Endothelial cell of umbilical vein (primary cell): ENCODE results near the gene PPM1H. TPM values are rescaled to one million over a fixed set of nuclear protein-coding genes. Genes with fewer than 3 reads are reported as not detected.

Source experiments
- BruUV-seq: library from RNA; stranded (reverse); fragments of 400-500 nt; replicated peaks from 2 replicates; lab custom pipeline; 2021; lab: Mats Ljungman, UMichigan
- CTCF ChIA-PET: fragments of 300-600, 350-600 bp; sonication (Branson Sonifier 250); formaldehyde crosslinking; loops from one replicate; lab custom pipeline; 2021; ENCODE audit warnings: antibody characterized with exemption, inconsistent platforms; lab: Charles Lee
- POLR2A ChIA-PET: fragments of 300-600, 350-600 bp; sonication (Branson Sonifier 250); formaldehyde crosslinking; loops from one replicate; lab custom pipeline; 2021; ENCODE audit warnings: antibody characterized with exemption, inconsistent platforms; lab: Charles Lee
- DNase-seq: peaks from one replicate; pipeline ENCODE4 v3.0.0-alpha.2; 2011; ENCODE audit warnings: low read depth, low spot score
- FAIRE-seq: peaks from 2 replicates; lab custom pipeline; 2011; peaks lifted over from hg19 to GRCh38; lab: Jason Lieb, UNC
- H2AFZ ChIP-seq: 2 replicates; pipeline ENCODE4 v1.6.0; 2012; ENCODE audit warnings: low read depth, low read length, control low read depth, inconsistent platforms
- H3K27ac ChIP-seq: 2 replicates; pipeline ENCODE4 v1.5.1; 2011; ENCODE audit warnings: low read depth, mild to moderate bottlenecking, control low read depth, low read length, moderate library complexity; ENCODE audit not compliant: insufficient read depth
- H3K27me3 ChIP-seq, 2 experiments: 2 replicates each; pipeline versions ENCODE4 v1.6.0 to v1.6.1; 2011; ENCODE audit warnings: low read length in 2 of 2, mixed read lengths in 1 of 2; ENCODE audit not compliant: control insufficient read depth in 2 of 2, insufficient read depth in 2 of 2
- H3K36me3 ChIP-seq, 2 experiments: 2 replicates in 1 of 2; 3 replicates in 1 of 2; pipeline ENCODE4 v1.5.1; 2011; ENCODE audit warnings: low read length in 2 of 2, mild to moderate bottlenecking in 1 of 2, moderate library complexity in 1 of 2; ENCODE audit not compliant: control insufficient read depth in 2 of 2, insufficient read depth in 2 of 2; ENCODE audit errors: extremely low read depth in 1 of 2
- H3K4me1 ChIP-seq: 3 replicates; pipeline ENCODE4 v1.5.1; 2011; ENCODE audit warnings: mild to moderate bottlenecking, low read length; ENCODE audit not compliant: control insufficient read depth, insufficient read depth; ENCODE audit errors: extremely low read depth
- H3K4me2 ChIP-seq: 2 replicates; pipeline ENCODE4 v1.6.1; 2011; ENCODE audit warnings: low read length, control low read depth, mixed read lengths; ENCODE audit not compliant: insufficient read depth
- H3K4me3 ChIP-seq, 3 experiments: fragments of 200-600 bp in 1 of 3; sonication (generic), shearing (Covaris generic) in 1 of 3; replicated peaks in 1 of 3; 2 replicates each; pipeline ENCODE4 v1.5.1; 2011 to 2016; ENCODE audit warnings: control low read depth in 3 of 3, low read length in 3 of 3, mild to moderate bottlenecking in 2 of 3, inconsistent platforms in 1 of 3, low read depth in 1 of 3, moderate library complexity in 1 of 3; ENCODE audit not compliant: insufficient read depth in 1 of 3
- H3K79me2 ChIP-seq: 2 replicates; pipeline ENCODE4 v1.6.0; 2012; ENCODE audit warnings: low read length, inconsistent platforms; ENCODE audit not compliant: control insufficient read depth, insufficient read depth
- H3K9ac ChIP-seq: replicated peaks from 2 replicates; pipeline ENCODE3; 2011; ENCODE audit warnings: low read length, control low read depth; ENCODE audit not compliant: insufficient read depth; ENCODE audit errors: extremely low read depth
- H3K9me1 ChIP-seq: replicated peaks from 3 replicates; pipeline ENCODE4 v1.6.0; 2011; ENCODE audit warnings: mild to moderate bottlenecking, low read length; ENCODE audit not compliant: control insufficient read depth, insufficient read depth; ENCODE audit errors: extremely low read depth
- H3K9me3 ChIP-seq: replicated peaks from 2 replicates; pipeline ENCODE4 v1.5.1; 2012; ENCODE audit warnings: low read length, inconsistent platforms; ENCODE audit not compliant: control insufficient read depth, insufficient read depth
- H4K20me1 ChIP-seq: replicated peaks from 2 replicates; pipeline ENCODE3; 2011; ENCODE audit warnings: mild to moderate bottlenecking, low read length; ENCODE audit not compliant: control insufficient read depth, insufficient read depth; ENCODE audit errors: extremely low read depth
- EZH2 ChIP-seq: IDR thresholded peaks from 2 replicates; pipeline ENCODE4 v1.6.1; 2012; ENCODE audit warnings: borderline replicate concordance, low read depth, mild to moderate bottlenecking, moderate library complexity, low read length, inconsistent platforms; ENCODE audit not compliant: severe bottlenecking
- FOS ChIP-seq: IDR thresholded peaks from 2 replicates; pipeline ENCODE4 v1.6.1; 2011; ENCODE audit warnings: mild to moderate bottlenecking, low read length, moderate library complexity, borderline replicate concordance; ENCODE audit not compliant: insufficient read depth
- GATA2 ChIP-seq: IDR thresholded peaks from 2 replicates; pipeline ENCODE4 v1.7.0; 2011; ENCODE audit warnings: low read depth, mild to moderate bottlenecking, moderate library complexity, mixed read lengths, low read length; ENCODE audit not compliant: insufficient read length, insufficient read depth
- JUN ChIP-seq: IDR thresholded peaks from 2 replicates; pipeline ENCODE4 v1.6.1; 2011; ENCODE audit warnings: borderline replicate concordance, low read depth; ENCODE audit not compliant: insufficient read length, insufficient read depth
- MYC ChIP-seq: IDR thresholded peaks from one replicate; pipeline ENCODE4 v1.6.1; 2011; ENCODE audit warnings: mild to moderate bottlenecking, low read depth, low read length
- POLR2A ChIP-seq: IDR thresholded peaks from 2 replicates; pipeline ENCODE4 v1.6.1; 2012; ENCODE audit warnings: low read depth, mild to moderate bottlenecking, control low read depth, low read length
- POLR2AphosphoS5 ChIP-seq: IDR thresholded peaks from 2 replicates; pipeline ENCODE4 v1.6.1; 2012; ENCODE audit warnings: low read depth, mild to moderate bottlenecking, control low read depth, low read length, moderate library complexity; ENCODE audit not compliant: insufficient read depth
- dilution Hi-C: fragments of 300-500 bp; cut with MboI; formaldehyde crosslinking; loops from one replicate; pipeline ENCODE4 v1.15.0; 2019; ENCODE audit warnings: low sequenced_read_pairs; ENCODE audit not compliant: extremely low pct_ligation_motif_present
- intact Hi-C: fragments of 100-400 bp; cut with micrococcal nuclease; formaldehyde crosslinking; loops from one replicate; pipeline ENCODE4 v1.10.0; 2022
- polyA plus RNA-seq, 4 experiments: library from polyadenylated mRNA; depleted of rRNA in 3 of 4; stranded (reverse) in 3 of 4; unstranded in 1 of 4; fragments of >200 nt; gene quantifications; 2 replicates each; pipeline versions ENCODE4 v1.2.1 to v1.2.3, GENCODE V29; 2011 to 2012; ENCODE audit warnings: missing spikeins in 1 of 4
- total RNA-seq: library from RNA; stranded (reverse); gene quantifications from 2 replicates; pipeline ENCODE4 v1.2.3, GENCODE V29; 2021
- TF ChIP-seq, protein P1 (sequence below): IDR thresholded peaks from 2 replicates; pipeline ENCODE4 v1.6.1; 2011; ENCODE audit not compliant: insufficient read depth, insufficient read length
- TF ChIP-seq, protein P2 (sequence below), 2 donors: IDR thresholded peaks; 1 replicate in 1 of 2; 2 replicates in 1 of 2; pipeline ENCODE4 v1.5.1; 2011; ENCODE audit warnings: low read length in 2 of 2, mild to moderate bottlenecking in 2 of 2, moderate library complexity in 2 of 2, control low read depth in 1 of 2, inconsistent platforms in 1 of 2, low read depth in 1 of 2; ENCODE audit not compliant: insufficient read depth in 1 of 2; ENCODE audit errors: extremely low read depth in 1 of 2

Gene PPM1H
- total and polyA plus RNA-seq, 2 donors (not counting 3 experiments of a cell fraction or from before 2014, with no cell fraction given) = 1.0 to 7.2 TPM

DNA sequence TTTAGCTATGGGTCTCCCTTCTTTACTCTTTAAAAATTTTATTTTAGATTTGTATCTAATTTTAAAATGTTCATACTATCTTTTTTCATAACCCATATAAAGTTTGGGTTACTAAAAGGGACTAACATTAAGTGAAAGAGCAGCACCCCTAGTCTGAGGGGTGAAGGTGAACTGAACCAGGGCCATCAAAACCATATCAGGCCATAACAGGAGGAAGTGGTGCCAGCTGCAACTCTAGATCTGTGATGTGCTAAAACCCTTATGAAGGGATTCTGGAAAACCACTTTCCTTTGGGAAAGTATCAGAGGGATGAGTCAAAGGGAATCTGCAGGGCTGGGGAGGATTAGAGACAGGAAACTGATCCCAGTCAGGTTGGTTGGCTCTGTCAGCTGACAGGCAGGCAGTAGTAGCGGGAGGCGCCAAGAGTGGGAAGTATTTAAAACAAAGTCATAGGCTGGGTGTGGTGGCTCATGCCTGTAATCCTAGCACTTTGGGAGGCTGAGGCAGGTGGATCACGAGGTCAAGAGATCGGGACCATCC, 162.5 kb downstream of the PPM1H start:
- Histone ChIP-seq H3K27ac (no peak overlapping the region), H3K4me1 (peaks cover 6% of the 10 kb centered on the region), H3K4me2 (no peak overlapping the region), H3K4me3 (no peak overlapping the region), H2AFZ (no peak overlapping the region), H3K9me3 (no peaks in the 10 kb centered on the region), H3K36me3 (no peaks in the 10 kb centered on the region), H4K20me1 (no peaks in the 10 kb centered on the region), H3K9ac (no peak overlapping the region), H3K27me3 (no peaks in the 10 kb centered on the region), H3K9me1 (no peaks in the 10 kb centered on the region), H3K79me2 (no peaks in the 10 kb centered on the region)
- ChIA-PET POLR2A (no interaction called here), CTCF (no interaction called here)
- DNase-seq = no peak
- no TSS peak for BruUV-seq
- dilution Hi-C loops (no loop called here), intact Hi-C loops (no loop called here)
- TF ChIP-seq FOS (no peak), MYC (no peak), GATA2 (no peak), JUN (no peak), POLR2A (no peak), EZH2 (no peak), POLR2AphosphoS5 (no peak)
- TF ChIP-seq, protein P1, sequence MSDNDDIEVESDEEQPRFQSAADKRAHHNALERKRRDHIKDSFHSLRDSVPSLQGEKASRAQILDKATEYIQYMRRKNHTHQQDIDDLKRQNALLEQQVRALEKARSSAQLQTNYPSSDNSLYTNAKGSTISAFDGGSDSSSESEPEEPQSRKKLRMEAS = no peak
- TF ChIP-seq, protein P2, sequence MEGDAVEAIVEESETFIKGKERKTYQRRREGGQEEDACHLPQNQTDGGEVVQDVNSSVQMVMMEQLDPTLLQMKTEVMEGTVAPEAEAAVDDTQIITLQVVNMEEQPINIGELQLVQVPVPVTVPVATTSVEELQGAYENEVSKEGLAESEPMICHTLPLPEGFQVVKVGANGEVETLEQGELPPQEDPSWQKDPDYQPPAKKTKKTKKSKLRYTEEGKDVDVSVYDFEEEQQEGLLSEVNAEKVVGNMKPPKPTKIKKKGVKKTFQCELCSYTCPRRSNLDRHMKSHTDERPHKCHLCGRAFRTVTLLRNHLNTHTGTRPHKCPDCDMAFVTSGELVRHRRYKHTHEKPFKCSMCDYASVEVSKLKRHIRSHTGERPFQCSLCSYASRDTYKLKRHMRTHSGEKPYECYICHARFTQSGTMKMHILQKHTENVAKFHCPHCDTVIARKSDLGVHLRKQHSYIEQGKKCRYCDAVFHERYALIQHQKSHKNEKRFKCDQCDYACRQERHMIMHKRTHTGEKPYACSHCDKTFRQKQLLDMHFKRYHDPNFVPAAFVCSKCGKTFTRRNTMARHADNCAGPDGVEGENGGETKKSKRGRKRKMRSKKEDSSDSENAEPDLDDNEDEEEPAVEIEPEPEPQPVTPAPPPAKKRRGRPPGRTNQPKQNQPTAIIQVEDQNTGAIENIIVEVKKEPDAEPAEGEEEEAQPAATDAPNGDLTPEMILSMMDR (IDR thresholded peaks at IDR 0.05; ENCODE audit: extremely low read depth in 1 of 2, insufficient read depth in 1 of 2, low read depth in 1 of 2, low read length in 2 of 2) = no peak
- no peak for FAIRE-seq
